H9 (cell line): Measurements from ENCODE around the gene SPTBN5. TPM values are rescaled to one million over a fixed set of nuclear protein-coding genes. Genes with fewer than 3 reads are reported as not detected.

Source experiments
- DNase-seq: peaks from one replicate; pipeline ENCODE4 v3.0.0-alpha.2; 2017
- H2AFZ ChIP-seq: one replicate; pipeline ENCODE4 v1.6.1; 2013; ENCODE audit warnings: mild to moderate bottlenecking, low read length, control low read depth, moderate library complexity
- H2AK5ac ChIP-seq: 2 replicates; pipeline ENCODE4 v1.6.1; 2013; ENCODE audit warnings: low read length, control low read depth, mixed read lengths; ENCODE audit not compliant: insufficient read length
- H2BK120ac ChIP-seq: one replicate; pipeline ENCODE4 v1.6.1; 2013; ENCODE audit warnings: low read depth, mild to moderate bottlenecking, low read length, control low read depth, inconsistent platforms; ENCODE audit not compliant: poor library complexity, severe bottlenecking
- H2BK12ac ChIP-seq: 2 replicates; pipeline ENCODE4 v1.6.1; 2013; ENCODE audit warnings: low read length, control low read depth, mixed read lengths, low read depth; ENCODE audit not compliant: insufficient read length
- H2BK15ac ChIP-seq: 2 replicates; pipeline ENCODE4 v1.6.1; 2013; ENCODE audit warnings: low read depth, low read length, control low read depth
- H2BK20ac ChIP-seq: one replicate; pipeline ENCODE4 v1.6.1; 2013; ENCODE audit warnings: low read depth, mild to moderate bottlenecking, low read length, control low read depth, inconsistent platforms; ENCODE audit not compliant: poor library complexity, severe bottlenecking
- H2BK5ac ChIP-seq: 2 replicates; pipeline ENCODE4 v1.6.1; 2013; ENCODE audit warnings: low read length, control low read depth, mixed read lengths; ENCODE audit not compliant: insufficient read length
- H3K14ac ChIP-seq: 2 replicates; pipeline ENCODE4 v1.6.1; 2013; ENCODE audit warnings: low read length, control low read depth; ENCODE audit not compliant: insufficient read depth
- H3K18ac ChIP-seq: 2 replicates; pipeline ENCODE4 v1.6.1; 2013; ENCODE audit warnings: low read depth, mild to moderate bottlenecking, mixed read lengths, low read length, control low read depth; ENCODE audit not compliant: insufficient read length
- H3K23ac ChIP-seq: 2 replicates; pipeline ENCODE4 v1.6.1; 2013; ENCODE audit warnings: low read length, control low read depth, mixed read lengths, low read depth; ENCODE audit not compliant: insufficient read length
- H3K23me2 ChIP-seq: 2 replicates; pipeline ENCODE4 v1.6.1; 2013; ENCODE audit warnings: low read depth, mild to moderate bottlenecking, mixed read lengths, low read length, control low read depth; ENCODE audit not compliant: insufficient read length, poor library complexity, severe bottlenecking
- H3K27ac ChIP-seq: 2 replicates; pipeline ENCODE4 v1.5.1; 2013; ENCODE audit warnings: low read length, control low read depth, mixed read lengths, low read depth; ENCODE audit not compliant: insufficient read length
- H3K27me3 ChIP-seq: 2 replicates; pipeline ENCODE4 v1.6.1; 2013; ENCODE audit warnings: low read length, control low read depth, inconsistent platforms; ENCODE audit not compliant: insufficient read depth
- H3K4ac ChIP-seq: 2 replicates; pipeline ENCODE4 v1.6.1; 2013; ENCODE audit warnings: low read depth, mild to moderate bottlenecking, control low read depth, inconsistent platforms, low read length, moderate library complexity
- H3K4me1 ChIP-seq: 2 replicates; pipeline ENCODE4 v1.6.1; 2013; ENCODE audit warnings: low read length, control low read depth, inconsistent platforms; ENCODE audit not compliant: insufficient read depth
- H3K4me2 ChIP-seq: 2 replicates; pipeline ENCODE4 v1.6.1; 2013; ENCODE audit warnings: low read length, control low read depth, mixed read lengths; ENCODE audit not compliant: insufficient read length, insufficient read depth
- H3K56ac ChIP-seq: 2 replicates; pipeline ENCODE4 v1.6.1; 2013; ENCODE audit warnings: low read depth, mild to moderate bottlenecking, mixed read lengths, low read length, control low read depth; ENCODE audit not compliant: insufficient read length
- H3K79me1 ChIP-seq: 2 replicates; pipeline ENCODE4 v1.6.1; 2013; ENCODE audit warnings: low read depth, mild to moderate bottlenecking, moderate library complexity, low read length, control low read depth, inconsistent platforms; ENCODE audit not compliant: insufficient read depth, poor library complexity, severe bottlenecking
- H3K79me2 ChIP-seq: 2 replicates; pipeline ENCODE4 v1.6.1; 2013; ENCODE audit warnings: low read length, control low read depth, inconsistent platforms; ENCODE audit not compliant: insufficient read depth
- H3K9ac ChIP-seq: 2 replicates; pipeline ENCODE4 v1.6.1; 2013; ENCODE audit warnings: low read length, control low read depth, mixed read lengths; ENCODE audit not compliant: insufficient read length; ENCODE audit errors: extremely low read depth
- H3K9me3 ChIP-seq: one replicate; pipeline ENCODE4 v1.6.1; 2013; ENCODE audit warnings: low read depth, low read length, inconsistent platforms; ENCODE audit not compliant: control insufficient read depth
- H3T11ph ChIP-seq: one replicate; pipeline ENCODE4 v1.6.1; 2013; ENCODE audit warnings: mild to moderate bottlenecking, low read length, control low read depth, inconsistent platforms
- H4K20me1 ChIP-seq: one replicate; pipeline ENCODE4 v1.6.1; 2013; ENCODE audit not compliant: control insufficient read depth, insufficient read length, insufficient read depth
- H4K5ac ChIP-seq: 2 replicates; pipeline ENCODE4 v1.6.1; 2013; ENCODE audit warnings: low read depth, mild to moderate bottlenecking, mixed read lengths, low read length, control low read depth; ENCODE audit not compliant: insufficient read length
- H4K8ac ChIP-seq: replicated peaks from 2 replicates; pipeline ENCODE4 v1.6.1; 2013; ENCODE audit warnings: low read length, control low read depth, mixed read lengths, low read depth; ENCODE audit not compliant: insufficient read length
- H4K91ac ChIP-seq: 2 replicates; pipeline ENCODE4 v1.6.1; 2013; ENCODE audit warnings: low read depth, mild to moderate bottlenecking, moderate library complexity, mixed read lengths, low read length, control low read depth; ENCODE audit not compliant: insufficient read length
- H3K27ac Mint-ChIP-seq, 3 experiments: 2 replicates in 2 of 3; 3 replicates in 1 of 3; pipeline ENCODE4 v1.8.0; 2020 to 2021; ENCODE audit warnings: mixed read lengths in 3 of 3, mild to moderate bottlenecking in 1 of 3, moderate library complexity in 1 of 3
- H3K27me3 Mint-ChIP-seq: 2 replicates; pipeline ENCODE4 v1.8.0; 2021; ENCODE audit warnings: low read depth, mild to moderate bottlenecking, moderate library complexity, mixed read lengths
- H3K36me3 Mint-ChIP-seq, 3 experiments: 2 replicates in 2 of 3; 3 replicates in 1 of 3; pipeline ENCODE4 v1.8.0; 2020 to 2021; ENCODE audit warnings: low read depth in 3 of 3, mixed read lengths in 3 of 3; ENCODE audit not compliant: insufficient read depth in 1 of 3
- H3K4me1 Mint-ChIP-seq, 2 experiments: 2 replicates each; pipeline ENCODE4 v1.8.0; 2020; ENCODE audit warnings: mixed read lengths in 2 of 2
- H3K4me3 Mint-ChIP-seq, 2 experiments: 2 replicates in 1 of 2; 3 replicates in 1 of 2; pipeline ENCODE4 v1.8.0; 2020 to 2021; ENCODE audit warnings: mild to moderate bottlenecking in 2 of 2, mixed read lengths in 2 of 2, moderate library complexity in 1 of 2
- H3K9me3 Mint-ChIP-seq, 2 experiments: 2 replicates in 1 of 2; 3 replicates in 1 of 2; pipeline ENCODE4 v1.8.0; 2020; ENCODE audit warnings: mild to moderate bottlenecking in 2 of 2, mixed read lengths in 2 of 2, moderate library complexity in 1 of 2
- WGBS: extraction: QIAGEN DNeasy Blood & Tissue Kit; methylation state at CpG from one replicate; pipeline ENCODE4 v1.1.7; 2013; ENCODE audit warnings: missing lambda C conversion rate, low lambda C conversion rate, mixed read lengths; ENCODE audit not compliant: insufficient read length; ENCODE audit errors: extremely low coverage; 5-methylcytosine and 5-hydroxymethylcytosine counted together
- total RNA-seq: library from RNA; stranded (reverse); gene quantifications from 2 replicates; pipeline ENCODE4 v1.2.1, GENCODE V29; 2021
- TF ChIP-seq, protein P1 (sequence below): fragments of 200-600 bp; sonication (generic); conservative IDR thresholded peaks from 3 replicates; pipeline ENCODE4 v1.8.0; 2021; ENCODE audit warnings: antibody characterized with exemption, mild to moderate bottlenecking

The SPTBN5 gene
- total RNA-seq, 1 experiment from 2014 or later, result 0.90 TPM

DNA sequence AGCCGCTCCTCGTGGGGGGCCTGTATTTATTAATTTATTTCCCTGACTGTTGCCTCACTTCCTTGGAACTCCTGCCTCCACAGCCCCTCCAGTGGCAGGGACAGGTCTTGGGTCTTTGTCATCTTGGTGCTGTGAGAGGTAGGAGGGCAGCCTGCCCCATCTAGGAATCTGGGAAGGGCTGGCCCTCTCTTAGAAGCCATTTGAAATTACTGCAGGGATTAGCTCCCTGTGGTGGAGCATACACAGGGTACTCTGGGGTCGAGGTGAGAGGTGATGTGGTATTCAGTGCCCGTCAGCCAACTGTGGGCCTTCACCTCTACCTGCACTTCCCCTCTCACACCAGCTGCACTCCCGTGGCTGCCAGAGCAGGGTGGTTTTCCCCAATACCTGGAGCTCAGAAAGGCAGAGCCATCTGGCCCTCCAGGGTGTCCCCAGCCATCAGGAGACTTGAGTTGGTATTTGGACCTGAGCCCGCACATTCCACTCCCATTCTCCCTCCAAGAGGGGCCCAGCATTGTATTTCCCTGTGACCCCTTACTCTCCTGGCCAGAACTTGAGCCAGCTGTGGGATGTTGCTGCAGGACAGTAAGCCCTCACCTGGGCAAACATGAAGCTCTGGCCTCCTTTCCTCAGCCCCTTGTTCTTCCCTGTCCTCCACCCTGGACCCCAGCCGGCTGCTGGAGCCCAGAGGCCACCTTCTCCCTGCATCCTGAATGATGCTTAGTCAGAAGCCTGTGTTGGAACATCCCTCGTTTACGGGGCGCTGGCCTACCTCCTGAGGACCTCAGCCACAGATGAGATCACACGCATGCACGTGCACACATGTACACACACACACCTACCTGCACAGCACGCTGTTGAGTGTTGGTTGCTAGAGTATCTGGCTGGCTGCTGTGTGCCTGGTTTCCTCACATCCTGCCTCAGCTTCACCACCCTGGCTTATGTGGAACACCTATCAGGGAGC lies 68.0 kb downstream of the SPTBN5 start:
- Histone ChIP-seq H2AFZ (no peak overlapping the region), H2BK120ac (no peak overlapping the region), H2BK5ac (no peak overlapping the region), H3K23me2 (peaks cover 10% of the 10 kb centered on the region), H2BK20ac (no peak overlapping the region), H3K79me2 (no peaks in the 10 kb centered on the region), H2BK15ac (no peak overlapping the region), H3K56ac (no peak overlapping the region), H4K5ac (no peak overlapping the region), H4K20me1 (no peaks in the 10 kb centered on the region), H3K4ac (no peak overlapping the region), H3K27me3 (no peaks in the 10 kb centered on the region), H3K9me3 (no peaks in the 10 kb centered on the region), H3T11ph (no peak overlapping the region), H3K14ac (no peak overlapping the region), H3K4me1 (no peaks in the 10 kb centered on the region), H3K9ac (no peak overlapping the region), H3K18ac (no peak overlapping the region), H3K4me2 (no peak overlapping the region), H2BK12ac (no peak overlapping the region), H2AK5ac (no peak overlapping the region), H3K27ac (no peak overlapping the region), H3K23ac (no peak overlapping the region), H4K8ac (no peak overlapping the region), H3K79me1 (no peaks in the 10 kb centered on the region), H4K91ac (no peak overlapping the region)
- no CpG with 5 or more reads among the region's 13 CpGs for WGBS
- H3K27me3 Mint-ChIP-seq, result no peaks in the 10 kb centered on the region
- TF ChIP-seq, protein P1, sequence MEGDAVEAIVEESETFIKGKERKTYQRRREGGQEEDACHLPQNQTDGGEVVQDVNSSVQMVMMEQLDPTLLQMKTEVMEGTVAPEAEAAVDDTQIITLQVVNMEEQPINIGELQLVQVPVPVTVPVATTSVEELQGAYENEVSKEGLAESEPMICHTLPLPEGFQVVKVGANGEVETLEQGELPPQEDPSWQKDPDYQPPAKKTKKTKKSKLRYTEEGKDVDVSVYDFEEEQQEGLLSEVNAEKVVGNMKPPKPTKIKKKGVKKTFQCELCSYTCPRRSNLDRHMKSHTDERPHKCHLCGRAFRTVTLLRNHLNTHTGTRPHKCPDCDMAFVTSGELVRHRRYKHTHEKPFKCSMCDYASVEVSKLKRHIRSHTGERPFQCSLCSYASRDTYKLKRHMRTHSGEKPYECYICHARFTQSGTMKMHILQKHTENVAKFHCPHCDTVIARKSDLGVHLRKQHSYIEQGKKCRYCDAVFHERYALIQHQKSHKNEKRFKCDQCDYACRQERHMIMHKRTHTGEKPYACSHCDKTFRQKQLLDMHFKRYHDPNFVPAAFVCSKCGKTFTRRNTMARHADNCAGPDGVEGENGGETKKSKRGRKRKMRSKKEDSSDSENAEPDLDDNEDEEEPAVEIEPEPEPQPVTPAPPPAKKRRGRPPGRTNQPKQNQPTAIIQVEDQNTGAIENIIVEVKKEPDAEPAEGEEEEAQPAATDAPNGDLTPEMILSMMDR, result no peak
- DNase-seq, result no peak
- no peaks in the 10 kb centered on the region for H3K9me3 Mint-ChIP-seq
- peaks cover 3 to 7% (median 5%) of the 10 kb centered on the region in 3 experiments; a peak in 5 of 7 replicates for H3K36me3 Mint-ChIP-seq
- H3K27ac Mint-ChIP-seq, result peak overlapping the region in 2 of 3 experiments; percentile 40 to 74; a peak in 3 of 7 replicates
- peaks cover 11 to 19% of the 10 kb centered on the region in 2 experiments for H3K4me1 Mint-ChIP-seq
- peak overlapping the region; percentile 32 to 55; a peak in 4 of 5 replicates for H3K4me3 Mint-ChIP-seq
